Stomach (tissue), 9 donors: ENCODE results near the gene SH3RF3. TPM values are rescaled to one million over a fixed set of nuclear protein-coding genes. Genes with fewer than 3 reads are reported as not detected.

Experiments used
- DNase-seq, 2 donors: peaks; one replicate each; pipeline versions ENCODE4 v3.0.0 to v3.0.0-alpha.2; 2013 to 2019
- H3K27ac ChIP-seq, 5 donors: fragments of 200-600 bp in 4 of 5; sonication (generic) in 4 of 5; one replicate each; pipeline ENCODE4 v1.5.1; 2013 to 2019; ENCODE audit warnings: mild to moderate bottlenecking in 1 of 5, moderate library complexity in 1 of 5
- H3K27me3 ChIP-seq, 3 donors: fragments of 200-600 bp; sonication (generic); one replicate each; pipeline ENCODE4 v1.5.1; 2017 to 2019; ENCODE audit warnings: mixed run types in 1 of 3
- H3K36me3 ChIP-seq, 4 donors: fragments of 200-600 bp; sonication (generic); 1 replicate in 3 of 4; 2 replicates in 1 of 4; pipeline ENCODE4 v1.5.1; 2016 to 2019
- H3K4me1 ChIP-seq, 4 donors: fragments of 200-600 bp; sonication (generic); one replicate each; pipeline ENCODE4 v1.5.1; 2016 to 2019
- H3K4me3 ChIP-seq, 4 donors: fragments of 200-600 bp; sonication (generic) in 3 of 4; one replicate each; pipeline ENCODE4 v1.5.1; 2016 to 2019; ENCODE audit warnings: mild to moderate bottlenecking in 1 of 4
- H3K9me3 ChIP-seq, 4 donors: fragments of 200-600 bp; sonication (generic); one replicate each; pipeline ENCODE4 v1.5.1; 2016 to 2019
- EP300 ChIP-seq: sonication (generic); formaldehyde crosslinking; IDR thresholded peaks from one replicate; pipeline ENCODE4 v1.6.1; 2017; ENCODE audit warnings: antibody characterized with exemption
- POLR2A ChIP-seq, 4 donors: fragments of 450-650 bp; IDR thresholded peaks; one replicate each; pipeline ENCODE4 v1.6.1; 2016; ENCODE audit warnings: antibody characterized with exemption in 4 of 4, control low read depth in 2 of 4, mild to moderate bottlenecking in 1 of 4, moderate library complexity in 1 of 4
- POLR2AphosphoS5 ChIP-seq, 3 donors: sonication (generic); formaldehyde crosslinking; IDR thresholded peaks; one replicate each; pipeline ENCODE4 v1.6.1; 2016; ENCODE audit warnings: antibody characterized with exemption in 3 of 3
- WGBS, 5 donors: extraction: QIAGEN DNeasy Blood & Tissue Kit in 3 of 5; methylation state at CpG; one replicate each; pipeline versions ENCODE4 v1.1.5 to v1.1.7; 2013 to 2018; 5-methylcytosine and 5-hydroxymethylcytosine counted together
- intact Hi-C: fragments of 100-400 bp; cut with DNase I; formaldehyde crosslinking; loops from one replicate; pipeline ENCODE4 v1.15.1; 2023; ENCODE audit warnings: low total_unique reads
- polyA plus RNA-seq, 3 donors: library from polyadenylated mRNA; stranded (reverse); fragments of 200-250 nt; gene quantifications; one replicate each; pipeline ENCODE4 v1.2.3, GENCODE V29; 2013
- total RNA-seq, 5 donors: library from RNA; depleted of rRNA; stranded (reverse); fragments of >200 nt; gene quantifications; one replicate each; pipeline versions ENCODE4 v1.1.0 to v1.2.3, GENCODE V29; 2014 to 2016
- TF ChIP-seq, protein P1 (sequence below), 7 experiments: fragments of 450-650 bp in 4 of 7; fragments of 200-600 bp in 3 of 7; sonication (generic) in 3 of 7; IDR thresholded peaks; one replicate each; pipeline ENCODE4 v1.5.1; 2016 to 2019; ENCODE audit warnings: antibody characterized with exemption in 7 of 7, control low read depth in 2 of 7, mild to moderate bottlenecking in 1 of 7
- donor health status: healthy with polysubstance abuse.
- donor health status: Bipolar disorder and iron deficiency.
- donor health status: healthy.

Gene SH3RF3
- total and polyA plus RNA-seq, 8 donors: 0.87 to 11.1 (median 4.4) TPM

DNA sequence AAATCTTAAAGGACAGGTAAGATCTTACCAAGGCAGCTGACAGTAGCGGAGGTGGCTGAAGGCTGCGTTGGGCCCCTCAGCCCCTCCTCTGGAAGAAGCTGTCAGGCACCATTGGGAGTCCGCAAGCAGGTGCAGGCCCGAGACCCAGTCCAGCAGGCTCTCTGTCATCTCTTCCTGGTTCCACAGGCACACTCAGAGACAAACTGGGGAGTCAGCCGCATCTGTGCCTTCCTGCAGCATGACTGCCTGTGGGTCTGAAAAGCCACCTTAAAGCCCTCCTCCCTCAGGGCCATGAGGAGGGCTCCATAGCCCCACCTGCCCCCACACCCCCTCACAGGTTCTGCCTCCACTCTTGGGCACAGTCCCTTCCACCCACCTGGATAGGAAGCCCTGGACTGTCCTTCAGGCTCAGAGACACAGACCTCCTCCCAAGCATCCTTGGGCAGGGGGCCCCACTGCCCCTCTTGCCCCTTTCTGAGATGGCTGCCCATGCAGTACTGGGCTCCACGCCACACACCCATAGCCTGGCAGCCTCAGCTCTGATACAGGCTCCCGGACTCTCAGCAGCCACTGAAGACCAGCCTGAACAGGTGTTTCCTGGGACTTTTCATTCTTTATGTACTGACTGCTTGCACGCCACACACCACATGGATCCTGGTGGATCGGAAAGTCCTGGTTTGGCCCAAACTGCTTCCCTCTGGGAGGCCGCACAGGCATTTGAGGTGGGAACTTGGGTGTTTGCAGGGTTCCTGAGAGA is 245.0 kb downstream of the SH3RF3 start:
- Histone ChIP-seq H3K4me1 (no peaks in the 10 kb centered on the region), H3K4me3 (no peak overlapping the region), H3K27ac (no peak overlapping the region), H3K36me3 (peaks cover 0 to 13% (median 7%) of the 10 kb centered on the region in 4 donors), H3K27me3 (no peaks in the 10 kb centered on the region), H3K9me3 (no peaks in the 10 kb centered on the region)
- DNase-seq: peak in 1 of 2 donors; percentile 21
- no peak for TF ChIP-seq EP300
- no peak for TF ChIP-seq POLR2A (IDR thresholded peaks at IDR 0.05)
- TF ChIP-seq POLR2AphosphoS5 (IDR thresholded peaks at IDR 0.05): no peak
- TF ChIP-seq, protein P1, sequence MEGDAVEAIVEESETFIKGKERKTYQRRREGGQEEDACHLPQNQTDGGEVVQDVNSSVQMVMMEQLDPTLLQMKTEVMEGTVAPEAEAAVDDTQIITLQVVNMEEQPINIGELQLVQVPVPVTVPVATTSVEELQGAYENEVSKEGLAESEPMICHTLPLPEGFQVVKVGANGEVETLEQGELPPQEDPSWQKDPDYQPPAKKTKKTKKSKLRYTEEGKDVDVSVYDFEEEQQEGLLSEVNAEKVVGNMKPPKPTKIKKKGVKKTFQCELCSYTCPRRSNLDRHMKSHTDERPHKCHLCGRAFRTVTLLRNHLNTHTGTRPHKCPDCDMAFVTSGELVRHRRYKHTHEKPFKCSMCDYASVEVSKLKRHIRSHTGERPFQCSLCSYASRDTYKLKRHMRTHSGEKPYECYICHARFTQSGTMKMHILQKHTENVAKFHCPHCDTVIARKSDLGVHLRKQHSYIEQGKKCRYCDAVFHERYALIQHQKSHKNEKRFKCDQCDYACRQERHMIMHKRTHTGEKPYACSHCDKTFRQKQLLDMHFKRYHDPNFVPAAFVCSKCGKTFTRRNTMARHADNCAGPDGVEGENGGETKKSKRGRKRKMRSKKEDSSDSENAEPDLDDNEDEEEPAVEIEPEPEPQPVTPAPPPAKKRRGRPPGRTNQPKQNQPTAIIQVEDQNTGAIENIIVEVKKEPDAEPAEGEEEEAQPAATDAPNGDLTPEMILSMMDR (IDR thresholded peaks at IDR 0.05): no peak
- WGBS, 5 donors: 76 to 96% (median 88%) methylated on average over 6 to 10 of the region's 10 CpGs
- intact Hi-C loops: no loop called here

DNA sequence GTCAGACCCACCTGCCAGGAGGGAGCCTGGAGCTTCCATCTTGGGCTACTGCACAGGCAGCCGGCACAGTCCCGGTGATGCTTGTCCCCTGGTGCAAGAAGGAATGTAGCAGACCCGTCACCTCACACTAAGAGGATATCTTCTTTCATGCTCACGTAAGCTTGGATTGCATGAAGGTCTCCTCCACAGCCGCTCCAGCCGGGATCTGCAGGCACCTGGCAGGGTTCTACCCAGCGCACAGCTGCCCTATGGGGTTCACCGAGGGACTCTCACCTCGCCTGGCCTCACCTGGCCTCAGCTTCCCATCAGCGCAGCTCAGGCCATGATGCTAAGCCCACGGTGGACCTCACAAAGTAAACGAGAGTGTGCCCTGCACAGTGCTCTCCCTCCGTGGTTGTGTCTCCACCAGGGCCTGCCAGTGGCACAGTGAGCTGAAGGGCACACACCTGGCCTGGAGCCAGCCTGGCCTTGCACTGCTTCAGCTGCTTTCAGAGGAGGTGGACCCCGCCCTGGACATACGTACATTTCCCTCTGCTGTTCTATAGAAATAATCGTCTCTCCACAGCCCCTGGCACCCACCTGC is 245.6 kb downstream of the SH3RF3 start:
- Histone ChIP-seq H3K4me3 (no peak overlapping the region), H3K36me3 (peaks cover 0 to 13% (median 7%) of the 10 kb centered on the region in 4 donors), H3K9me3 (no peaks in the 10 kb centered on the region), H3K27me3 (no peaks in the 10 kb centered on the region), H3K4me1 (no peaks in the 10 kb centered on the region), H3K27ac (no peak overlapping the region)
- no peak for TF ChIP-seq EP300
- TF ChIP-seq POLR2A (IDR thresholded peaks at IDR 0.05): no peak
- TF ChIP-seq, protein P1 (IDR thresholded peaks at IDR 0.05): no peak
- TF ChIP-seq POLR2AphosphoS5 (IDR thresholded peaks at IDR 0.05): no peak
- WGBS, 5 donors: 79 to 88% (median 80%) methylated on average over 8 to 16 of the region's 16 CpGs
- intact Hi-C loops: no loop called here
- DNase-seq: peak in 1 of 2 donors; percentile 25

DNA sequence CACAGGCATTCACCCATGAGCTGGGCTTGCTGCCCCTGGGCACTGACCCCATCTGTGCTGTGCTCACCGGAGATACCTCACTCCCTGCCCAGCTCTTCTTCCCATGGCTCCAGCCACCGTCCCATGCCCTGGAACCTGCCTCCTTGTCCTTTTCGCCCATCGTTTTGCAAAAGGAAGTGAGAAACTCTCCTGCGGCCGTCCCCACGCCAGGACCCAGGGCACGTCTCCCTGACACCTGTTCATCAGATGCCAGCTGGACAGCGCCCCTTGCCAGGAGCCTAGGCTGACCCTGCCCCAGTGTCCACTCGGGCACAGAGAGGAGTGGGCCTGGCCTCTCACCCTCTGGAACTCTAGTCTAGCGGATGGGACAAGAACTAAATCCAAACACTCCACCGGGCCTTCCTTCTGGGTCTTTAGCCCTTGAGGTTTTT is 246.1 kb downstream of the SH3RF3 start:
- WGBS, 5 donors: 90 to 96% (median 93%) methylated on average over 12 of the region's 12 CpGs
- TF ChIP-seq, protein P1 (IDR thresholded peaks at IDR 0.05): no peak
- no peak for TF ChIP-seq POLR2AphosphoS5 (IDR thresholded peaks at IDR 0.05)
- no peak for TF ChIP-seq EP300
- TF ChIP-seq POLR2A (IDR thresholded peaks at IDR 0.05): no peak
- Histone ChIP-seq H3K27ac (no peak overlapping the region), H3K9me3 (no peaks in the 10 kb centered on the region), H3K4me1 (no peaks in the 10 kb centered on the region), H3K27me3 (no peaks in the 10 kb centered on the region), H3K36me3 (peaks cover 0 to 13% (median 7%) of the 10 kb centered on the region in 4 donors), H3K4me3 (no peak overlapping the region)
- intact Hi-C loops: no loop called here
- no peak for DNase-seq

DNA sequence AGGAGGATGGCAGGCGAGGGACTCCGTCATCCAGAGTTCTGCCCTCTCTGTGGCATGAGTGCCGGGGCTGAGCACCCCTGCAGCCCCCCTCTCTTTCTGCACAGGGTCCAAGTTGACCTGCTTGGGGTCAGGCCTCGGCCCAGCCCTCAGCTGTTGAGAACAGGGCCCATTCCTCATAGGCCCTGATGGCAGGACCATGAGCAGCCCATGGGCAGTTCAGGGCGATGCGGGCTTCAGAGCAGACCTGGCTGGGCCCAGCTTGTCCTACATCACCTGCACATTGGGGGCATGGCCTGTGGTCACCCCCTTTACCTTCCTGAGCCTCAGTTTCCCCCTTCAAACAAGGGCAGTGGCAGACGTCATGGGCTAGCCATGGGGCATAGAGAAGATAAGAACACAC is 246.7 kb downstream of the SH3RF3 start:
- Histone ChIP-seq H3K4me1 (no peaks in the 10 kb centered on the region), H3K9me3 (no peaks in the 10 kb centered on the region), H3K4me3 (no peak overlapping the region), H3K27ac (no peak overlapping the region), H3K27me3 (no peaks in the 10 kb centered on the region), H3K36me3 (peaks cover 0 to 13% (median 7%) of the 10 kb centered on the region in 4 donors)
- intact Hi-C loops: no loop called here
- TF ChIP-seq EP300: no peak
- TF ChIP-seq, protein P1 (IDR thresholded peaks at IDR 0.05): no peak
- no peak for TF ChIP-seq POLR2A (IDR thresholded peaks at IDR 0.05)
- no peak for TF ChIP-seq POLR2AphosphoS5 (IDR thresholded peaks at IDR 0.05)
- WGBS, 5 donors: 87 to 96% (median 89%) methylated on average over 5 to 7 of the region's 7 CpGs
- peak in 1 of 2 donors; percentile 11 for DNase-seq
